Panc1 (cell line): Measurements from ENCODE around the gene PSMB11.

Experiments used
- CTCF ChIP-seq: fragments of 450-650 bp; IDR thresholded peaks from 2 replicates; pipeline ENCODE4 v1.5.1; 2017; ENCODE audit warnings: mild to moderate bottlenecking
- POLR2AphosphoS5 ChIP-seq: IDR thresholded peaks from 2 replicates; pipeline ENCODE4 v1.6.1; 2012; ENCODE audit warnings: mild to moderate bottlenecking, low read depth, low read length, moderate library complexity
- REST ChIP-seq, 2 experiments: IDR thresholded peaks; 2 replicates each; pipeline ENCODE4 v1.6.1; 2011 to 2012; ENCODE audit warnings: low read depth in 2 of 2, control low read depth in 1 of 2, low read length in 1 of 2, mild to moderate bottlenecking in 1 of 2, moderate library complexity in 1 of 2; ENCODE audit not compliant: insufficient read depth in 1 of 2
- TCF7L2 ChIP-seq: IDR thresholded peaks from 2 replicates; pipeline ENCODE4 v1.6.1; 2011; ENCODE audit warnings: mild to moderate bottlenecking, low read depth, low read length, inconsistent platforms

- TF ChIP-seq CTCF, result no peak
- no peak for TF ChIP-seq REST (IDR thresholded peaks at IDR 0.05; ENCODE audit: insufficient read depth in 1 of 2, low read depth in 2 of 2, low read length in 1 of 2)
- no peak for TF ChIP-seq TCF7L2
- TF ChIP-seq POLR2AphosphoS5, result no peak
Measured at GRCh38 chr14:23030936-23031335, 11.1 kb upstream of the PSMB11 start.
